Measurements from ENCODE around the gene INKA2. TPM values are rescaled to one million over a fixed set of nuclear protein-coding genes. Genes with fewer than 3 reads are reported as not detected.

Gene INKA2
- total RNA-seq, 1 experiment from 2014 or later: 0.54 TPM

DNA sequence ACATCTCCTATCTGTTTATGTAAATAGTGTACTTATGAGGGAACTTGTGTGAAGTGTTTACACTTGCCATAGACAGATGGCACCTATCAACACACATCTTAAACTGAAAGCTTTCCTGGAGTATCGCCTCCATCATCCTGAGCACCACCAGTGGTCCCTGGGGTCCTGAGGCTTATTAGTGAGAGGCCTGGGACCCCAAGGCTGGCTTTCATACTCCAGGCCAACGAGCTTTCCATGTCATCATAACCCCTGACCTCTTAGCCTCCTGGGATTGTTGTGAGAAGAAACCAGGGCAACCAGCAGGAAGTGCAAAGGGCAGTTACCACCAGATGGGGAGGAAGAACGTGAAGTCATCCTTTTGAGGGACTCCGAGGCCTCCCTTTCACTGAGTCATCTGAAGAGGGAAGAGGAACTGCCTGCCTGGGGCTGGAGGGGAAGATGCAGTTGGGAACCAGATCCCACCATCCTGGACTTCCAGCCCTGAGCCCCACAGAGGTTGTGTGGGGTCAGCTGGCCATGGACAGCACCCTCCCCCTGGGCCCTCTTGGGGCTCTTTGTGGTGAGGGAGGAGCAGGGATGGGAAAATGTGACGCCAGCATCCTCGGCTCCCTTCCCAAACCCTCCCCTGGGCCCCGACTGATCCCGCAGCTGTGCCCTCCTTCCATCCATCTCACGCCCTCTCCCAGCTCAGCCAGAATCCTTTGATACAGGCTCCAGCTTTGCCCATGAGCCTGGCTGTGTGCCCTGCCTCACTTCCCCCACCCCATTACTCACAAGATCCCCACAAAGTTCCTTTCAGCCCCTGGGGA is 5.8 kb downstream of the INKA2 start:
- TF ChIP-seq SIN3A (IDR thresholded peaks at IDR 0.05; ENCODE audit: borderline replicate concordance, insufficient read depth, low read depth, low read length) (no peak), TCF7L2 (IDR thresholded peaks at IDR 0.05; ENCODE audit: low read depth, low read length) (no peak), POLR2AphosphoS5 (IDR thresholded peaks at IDR 0.05; ENCODE audit: low read depth, low read length) (no peak)
- TF ChIP-seq, protein P1, sequence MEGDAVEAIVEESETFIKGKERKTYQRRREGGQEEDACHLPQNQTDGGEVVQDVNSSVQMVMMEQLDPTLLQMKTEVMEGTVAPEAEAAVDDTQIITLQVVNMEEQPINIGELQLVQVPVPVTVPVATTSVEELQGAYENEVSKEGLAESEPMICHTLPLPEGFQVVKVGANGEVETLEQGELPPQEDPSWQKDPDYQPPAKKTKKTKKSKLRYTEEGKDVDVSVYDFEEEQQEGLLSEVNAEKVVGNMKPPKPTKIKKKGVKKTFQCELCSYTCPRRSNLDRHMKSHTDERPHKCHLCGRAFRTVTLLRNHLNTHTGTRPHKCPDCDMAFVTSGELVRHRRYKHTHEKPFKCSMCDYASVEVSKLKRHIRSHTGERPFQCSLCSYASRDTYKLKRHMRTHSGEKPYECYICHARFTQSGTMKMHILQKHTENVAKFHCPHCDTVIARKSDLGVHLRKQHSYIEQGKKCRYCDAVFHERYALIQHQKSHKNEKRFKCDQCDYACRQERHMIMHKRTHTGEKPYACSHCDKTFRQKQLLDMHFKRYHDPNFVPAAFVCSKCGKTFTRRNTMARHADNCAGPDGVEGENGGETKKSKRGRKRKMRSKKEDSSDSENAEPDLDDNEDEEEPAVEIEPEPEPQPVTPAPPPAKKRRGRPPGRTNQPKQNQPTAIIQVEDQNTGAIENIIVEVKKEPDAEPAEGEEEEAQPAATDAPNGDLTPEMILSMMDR (IDR thresholded peaks at IDR 0.05): no peak
- TF ChIP-seq, protein P2, sequence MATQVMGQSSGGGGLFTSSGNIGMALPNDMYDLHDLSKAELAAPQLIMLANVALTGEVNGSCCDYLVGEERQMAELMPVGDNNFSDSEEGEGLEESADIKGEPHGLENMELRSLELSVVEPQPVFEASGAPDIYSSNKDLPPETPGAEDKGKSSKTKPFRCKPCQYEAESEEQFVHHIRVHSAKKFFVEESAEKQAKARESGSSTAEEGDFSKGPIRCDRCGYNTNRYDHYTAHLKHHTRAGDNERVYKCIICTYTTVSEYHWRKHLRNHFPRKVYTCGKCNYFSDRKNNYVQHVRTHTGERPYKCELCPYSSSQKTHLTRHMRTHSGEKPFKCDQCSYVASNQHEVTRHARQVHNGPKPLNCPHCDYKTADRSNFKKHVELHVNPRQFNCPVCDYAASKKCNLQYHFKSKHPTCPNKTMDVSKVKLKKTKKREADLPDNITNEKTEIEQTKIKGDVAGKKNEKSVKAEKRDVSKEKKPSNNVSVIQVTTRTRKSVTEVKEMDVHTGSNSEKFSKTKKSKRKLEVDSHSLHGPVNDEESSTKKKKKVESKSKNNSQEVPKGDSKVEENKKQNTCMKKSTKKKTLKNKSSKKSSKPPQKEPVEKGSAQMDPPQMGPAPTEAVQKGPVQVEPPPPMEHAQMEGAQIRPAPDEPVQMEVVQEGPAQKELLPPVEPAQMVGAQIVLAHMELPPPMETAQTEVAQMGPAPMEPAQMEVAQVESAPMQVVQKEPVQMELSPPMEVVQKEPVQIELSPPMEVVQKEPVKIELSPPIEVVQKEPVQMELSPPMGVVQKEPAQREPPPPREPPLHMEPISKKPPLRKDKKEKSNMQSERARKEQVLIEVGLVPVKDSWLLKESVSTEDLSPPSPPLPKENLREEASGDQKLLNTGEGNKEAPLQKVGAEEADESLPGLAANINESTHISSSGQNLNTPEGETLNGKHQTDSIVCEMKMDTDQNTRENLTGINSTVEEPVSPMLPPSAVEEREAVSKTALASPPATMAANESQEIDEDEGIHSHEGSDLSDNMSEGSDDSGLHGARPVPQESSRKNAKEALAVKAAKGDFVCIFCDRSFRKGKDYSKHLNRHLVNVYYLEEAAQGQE (IDR thresholded peaks at IDR 0.05; ENCODE audit: insufficient read depth in 1 of 2, low read depth in 2 of 2, low read length in 1 of 2): no peak
- Histone ChIP-seq H3K27ac (ENCODE audit: low read length) (no peak overlapping the region), H3K27me3 (ENCODE audit: control insufficient read depth, insufficient read depth, low read length) (no peaks in the 10 kb centered on the region; the same call in 1 of the 2 replicates), H3K4me1 (ENCODE audit: control insufficient read depth, insufficient read depth, low read length) (no peaks in the 10 kb centered on the region), H3K9me3 (ENCODE audit: control insufficient read depth, insufficient read depth, low read depth, low read length) (no peaks in the 10 kb centered on the region), H3K4me3 (ENCODE audit: low read depth in 2 of 2, low read length in 2 of 2) (no peak overlapping the region), H3K36me3 (ENCODE audit: control insufficient read depth, insufficient read depth, low read length) (no peaks in the 10 kb centered on the region)
- no peak for ATAC-seq
- no TSS peak for BruUV-seq (replicated peaks)
- intact Hi-C loops (cut with micrococcal nuclease; ENCODE audit: unreplicated experiment): no loop called here
- in situ Hi-C loops (cut with HindIII; ENCODE audit: low pct_unique_long_range_greater_than_20kb, low sequenced_read_pairs): no loop called here
- ChIA-PET CTCF (no interaction called here), POLR2A (no interaction called here)
- DNase-seq (ENCODE audit: low read depth, low spot score): no peak

DNA sequence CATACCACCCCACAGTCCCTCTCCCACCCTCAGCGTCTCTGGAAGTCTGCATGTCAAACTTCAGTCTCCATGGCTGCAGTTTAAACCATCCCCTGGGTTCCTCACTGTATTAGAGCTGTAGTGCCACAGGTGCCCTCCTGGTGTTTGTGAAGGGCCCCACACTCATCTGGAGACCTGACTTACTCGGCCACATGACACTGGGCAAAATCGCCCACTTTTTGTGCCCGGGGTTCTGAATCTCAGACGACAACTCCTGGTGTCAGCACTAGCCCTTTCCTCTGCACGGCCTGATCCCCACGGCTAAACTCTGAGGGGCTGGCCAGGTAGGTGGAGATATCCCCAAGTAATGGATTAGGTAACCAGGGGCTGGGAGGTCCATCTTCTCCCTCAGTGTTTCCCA is 6.5 kb downstream of the INKA2 start:
- H3K9me3 ChIP-seq (ENCODE audit: control insufficient read depth, insufficient read depth, low read depth, low read length): no peaks in the 10 kb centered on the region
- no peak overlapping the region for H3K27ac ChIP-seq (ENCODE audit: low read length)
- in situ Hi-C loops (cut with HindIII; ENCODE audit: low pct_unique_long_range_greater_than_20kb, low sequenced_read_pairs): no loop called here
- no TSS peak for BruUV-seq (replicated peaks)
- no peaks in the 10 kb centered on the region for H3K36me3 ChIP-seq (ENCODE audit: control insufficient read depth, insufficient read depth, low read length)
- ATAC-seq (no peak), DNase-seq (ENCODE audit: low read depth, low spot score) (no peak)
- no peak overlapping the region for H3K4me3 ChIP-seq (ENCODE audit: low read depth in 2 of 2, low read length in 2 of 2)
- ChIA-PET POLR2A (no interaction called here), CTCF (no interaction called here)
- H3K27me3 ChIP-seq (ENCODE audit: control insufficient read depth, insufficient read depth, low read length): no peaks in the 10 kb centered on the region; the same call in 1 of the 2 replicates
- intact Hi-C loops (cut with micrococcal nuclease; ENCODE audit: unreplicated experiment): no loop called here
- H3K4me1 ChIP-seq (ENCODE audit: control insufficient read depth, insufficient read depth, low read length): no peaks in the 10 kb centered on the region
- no peak for TF ChIP-seq TCF7L2 (IDR thresholded peaks at IDR 0.05; ENCODE audit: low read depth, low read length)

DNA sequence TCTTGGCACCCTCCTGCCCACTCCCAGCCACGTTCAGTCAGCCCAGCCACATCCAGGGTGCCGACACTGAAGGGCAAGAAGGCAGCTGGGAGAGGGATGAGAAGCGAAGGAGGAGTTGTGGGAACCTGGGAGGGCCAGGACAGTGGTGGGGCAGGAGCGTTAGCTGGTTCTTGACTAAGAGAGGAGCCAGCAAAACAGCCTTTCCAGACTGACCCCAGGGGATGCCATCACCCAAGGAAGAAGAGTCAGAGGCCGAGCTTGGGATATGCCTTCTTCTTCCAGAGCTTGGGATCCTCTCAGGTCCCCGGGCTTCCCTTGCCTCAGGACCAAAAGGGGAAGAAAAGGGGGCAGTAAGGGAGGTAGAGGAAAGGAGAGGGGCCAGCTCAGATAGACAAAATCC is 7.2 kb downstream of the INKA2 start:
- Histone ChIP-seq H3K36me3 (ENCODE audit: control insufficient read depth, insufficient read depth, low read length) (no peaks in the 10 kb centered on the region), H3K9me3 (ENCODE audit: control insufficient read depth, insufficient read depth, low read depth, low read length) (no peaks in the 10 kb centered on the region), H3K27ac (ENCODE audit: low read length) (no peak overlapping the region), H3K4me1 (ENCODE audit: control insufficient read depth, insufficient read depth, low read length) (no peaks in the 10 kb centered on the region), H3K27me3 (ENCODE audit: control insufficient read depth, insufficient read depth, low read length) (no peaks in the 10 kb centered on the region; the same call in 1 of the 2 replicates), H3K4me3 (ENCODE audit: low read depth in 2 of 2, low read length in 2 of 2) (no peak overlapping the region)
- intact Hi-C loops (cut with micrococcal nuclease; ENCODE audit: unreplicated experiment): no loop called here
- POLR2A ChIA-PET: no interaction called here
- TF ChIP-seq SIN3A (IDR thresholded peaks at IDR 0.05; ENCODE audit: borderline replicate concordance, insufficient read depth, low read depth, low read length) (no peak), POLR2AphosphoS5 (IDR thresholded peaks at IDR 0.05; ENCODE audit: low read depth, low read length) (no peak), TCF7L2 (IDR thresholded peaks at IDR 0.05; ENCODE audit: low read depth, low read length) (no peak)
- TF ChIP-seq, protein P2 (IDR thresholded peaks at IDR 0.05; ENCODE audit: insufficient read depth in 1 of 2, low read depth in 2 of 2, low read length in 1 of 2): no peak
- TF ChIP-seq, protein P1 (IDR thresholded peaks at IDR 0.05): no peak
- ATAC-seq (no peak), DNase-seq (ENCODE audit: low read depth, low spot score) (no peak)
- BruUV-seq (replicated peaks): no TSS peak
- CTCF ChIA-PET: no interaction called here
- in situ Hi-C loops (cut with HindIII; ENCODE audit: low pct_unique_long_range_greater_than_20kb, low sequenced_read_pairs): no loop called here

Measured in Panc1 (cell line).